GM23248 (cell line): ENCODE measurements around the gene COQ3. TPM values are rescaled to one million over a fixed set of nuclear protein-coding genes. Genes with fewer than 3 reads are reported as not detected.
"Not testable (repeated sequence)": the region's sequence is repeated elsewhere in the genome, so short reads cannot be mapped to it uniquely, and the experiment has no call there.

Experiments
- DNase-seq: peaks from one replicate; pipeline ENCODE4 v3.0.0-alpha.2; 2015
- H2AFZ ChIP-seq: fragments of 200-600 bp; sonication (generic); 2 replicates; pipeline ENCODE4 v1.6.1; 2016; ENCODE audit warnings: antibody characterized with exemption
- H3F3A ChIP-seq: fragments of 200-600 bp; sonication (generic); 2 replicates; pipeline ENCODE4 v1.6.1; 2016; ENCODE audit warnings: mild to moderate bottlenecking, antibody characterized with exemption, mixed run types; ENCODE audit not compliant: insufficient read depth
- H3K27ac ChIP-seq: fragments of 200-600 bp; sonication (generic); 2 replicates; pipeline ENCODE4 v1.5.1; 2016; ENCODE audit warnings: mild to moderate bottlenecking
- H3K27me3 ChIP-seq: fragments of 200-600 bp; sonication (generic); replicated peaks from 2 replicates; pipeline ENCODE4 v1.6.1; 2016; ENCODE audit warnings: mild to moderate bottlenecking; ENCODE audit not compliant: insufficient read depth
- H3K36me3 ChIP-seq: fragments of 200-600 bp; sonication (generic); 2 replicates; pipeline ENCODE4 v1.6.1; 2016; ENCODE audit warnings: low read depth, mild to moderate bottlenecking
- H3K4me1 ChIP-seq: fragments of 200-600 bp; sonication (generic); 2 replicates; pipeline ENCODE4 v1.6.1; 2016; ENCODE audit warnings: mild to moderate bottlenecking; ENCODE audit not compliant: insufficient read depth
- H3K4me2 ChIP-seq: fragments of 200-600 bp; sonication (generic); one replicate; pipeline ENCODE4 v1.6.1; 2016; ENCODE audit warnings: mild to moderate bottlenecking; ENCODE audit not compliant: unreplicated experiment
- H3K4me3 ChIP-seq: fragments of 200-600 bp; sonication (generic); 2 replicates; pipeline ENCODE4 v1.5.1; 2016; ENCODE audit warnings: mild to moderate bottlenecking
- H3K79me2 ChIP-seq: fragments of 200-600 bp; sonication (generic); 2 replicates; pipeline ENCODE4 v1.6.1; 2016; ENCODE audit warnings: mild to moderate bottlenecking; ENCODE audit not compliant: insufficient read depth
- H3K9ac ChIP-seq: fragments of 200-600 bp; sonication (generic); 2 replicates; pipeline ENCODE4 v1.6.1; 2016; ENCODE audit warnings: mild to moderate bottlenecking
- H3K9me2 ChIP-seq: fragments of 200-600 bp; sonication (generic); 2 replicates; pipeline ENCODE4 v1.6.1; 2016; ENCODE audit warnings: mixed run types, mild to moderate bottlenecking, moderate library complexity; ENCODE audit not compliant: insufficient read depth
- H3K9me3 ChIP-seq: fragments of 200-600 bp; sonication (generic); one replicate; pipeline ENCODE4 v1.6.1; 2017; ENCODE audit warnings: low read depth
- H4K20me1 ChIP-seq: fragments of 200-600 bp; sonication (generic); 2 replicates; pipeline ENCODE4 v1.6.0; 2016; ENCODE audit not compliant: insufficient read depth
- EZH2 ChIP-seq: fragments of 200-600 bp; sonication (generic); IDR thresholded peaks from 2 replicates; pipeline ENCODE4 v1.6.1; 2018; ENCODE audit warnings: antibody characterized with exemption, mild to moderate bottlenecking; ENCODE audit not compliant: insufficient read depth, poor library complexity, severe bottlenecking
- EZH2phosphoT487 ChIP-seq: fragments of 200-600 bp; sonication (generic); IDR thresholded peaks from 2 replicates; pipeline ENCODE4 v1.6.1; 2018; ENCODE audit warnings: antibody characterized with exemption, moderate library complexity, mild to moderate bottlenecking, low read depth; ENCODE audit not compliant: insufficient read depth
- WGBS, 2 experiments: methylation state at CpG; one replicate each; pipeline ENCODE4 v1.1.6; 2015 to 2017; ENCODE audit warnings: low lambda C conversion rate in 2 of 2, low coverage in 1 of 2; ENCODE audit errors: missing lambda C conversion rate in 2 of 2; 5-methylcytosine and 5-hydroxymethylcytosine counted together
- in situ Hi-C: fragments of 300-500 bp; cut with MboI; formaldehyde crosslinking; loops from 2 replicates; pipeline ENCODE4 v1.15.0; 2020
- polyA plus RNA-seq: library from polyadenylated mRNA; unstranded; fragments of >200 nt; fragmentation: Nextera tagmentation; extraction: Ambion mirVana; gene quantifications from 2 replicates; pipeline ENCODE4 v1.2.1, GENCODE V29; 2016
- total RNA-seq: library from RNA; depleted of rRNA; stranded (reverse); fragments of >200 nt; shearing (Covaris generic); gene quantifications from 2 replicates; pipeline ENCODE4 v1.2.3, GENCODE V29; 2014

COQ3 gene
- total and polyA plus RNA-seq, 2 experiments from 2014 or later: 3.5 to 8.8 TPM

- H3K36me3 ChIP-seq: no peaks in the 10 kb centered on the region
- 86 to 88% methylated on average over 4 of the region's 4 CpGs for WGBS, 2 experiments
- H3K4me3 ChIP-seq: no peak overlapping the region
- in situ Hi-C loops: no loop called here
- H3K9ac ChIP-seq: no peak overlapping the region
- H3K27ac ChIP-seq: no peak overlapping the region
- H3K9me2 ChIP-seq: no peaks in the 10 kb centered on the region
- no peaks in the 10 kb centered on the region for H3K79me2 ChIP-seq
- no peak for DNase-seq
- no peaks in the 10 kb centered on the region for H3K9me3 ChIP-seq
- no peak overlapping the region for H3K4me2 ChIP-seq
- peaks cover 3% of the 10 kb centered on the region; the same call in 1 of the 2 replicates for H3K27me3 ChIP-seq
- TF ChIP-seq EZH2phosphoT487 (no peak), EZH2 (no peak)
- H2AFZ ChIP-seq: no peak overlapping the region
- H4K20me1 ChIP-seq: no peaks in the 10 kb centered on the region
- H3K4me1 ChIP-seq: peaks cover 5% of the 10 kb centered on the region; the same call in 1 of the 2 replicates
- H3F3A ChIP-seq: no peaks in the 10 kb centered on the region
Measured at GRCh38 chr6:99345164-99345563, 48.8 kb downstream of the COQ3 start.

- no peaks in the 10 kb centered on the region for H3K9me3 ChIP-seq
- no peak overlapping the region for H3K27ac ChIP-seq
- no peak overlapping the region for H3K4me3 ChIP-seq
- H3K4me2 ChIP-seq: no peak overlapping the region
- H3K9me2 ChIP-seq: no peaks in the 10 kb centered on the region
- no peak for TF ChIP-seq EZH2phosphoT487
- no peak for TF ChIP-seq EZH2
- no peaks in the 10 kb centered on the region for H3K79me2 ChIP-seq
- no peak overlapping the region for H3K9ac ChIP-seq
- DNase-seq: peak; percentile 29
- H2AFZ ChIP-seq: no peak overlapping the region
- H3K4me1 ChIP-seq: peaks cover 5% of the 10 kb centered on the region; the same call in 1 of the 2 replicates
- H4K20me1 ChIP-seq: no peaks in the 10 kb centered on the region
- 77 to 79% methylated on average over 3 of the region's 3 CpGs for WGBS, 2 experiments
- in situ Hi-C loops: no loop called here
- H3F3A ChIP-seq: no peaks in the 10 kb centered on the region
- H3K36me3 ChIP-seq: no peaks in the 10 kb centered on the region
- no peaks in the 10 kb centered on the region for H3K27me3 ChIP-seq
Measured at GRCh38 chr6:99344289-99344688, 49.7 kb downstream of the COQ3 start.

GRCh38 chr6:99341862-99342455 lies 52.0 kb downstream of the COQ3 start:
- H3K9me2 ChIP-seq: no peaks in the 10 kb centered on the region
- WGBS, 2 experiments: 80 to 85% methylated on average over 5 of the region's 5 CpGs
- peaks cover 5% of the 10 kb centered on the region; the same call in 1 of the 2 replicates for H3K4me1 ChIP-seq

GRCh38 chr6:99338188-99338587 lies 55.8 kb downstream of the COQ3 start:
- Histone ChIP-seq H3K9ac (no peak overlapping the region), H3K4me3 (no peak overlapping the region), H3K4me2 (no peak overlapping the region), H3K36me3 (no peaks in the 10 kb centered on the region), H4K20me1 (no peaks in the 10 kb centered on the region), H3K4me1 (no peaks in the 10 kb centered on the region), H3F3A (no peaks in the 10 kb centered on the region), H2AFZ (no peak overlapping the region), H3K9me2 (no peaks in the 10 kb centered on the region), H3K27me3 (no peaks in the 10 kb centered on the region), H3K9me3 (no peaks in the 10 kb centered on the region), H3K27ac (no peak overlapping the region), H3K79me2 (no peaks in the 10 kb centered on the region)
- in situ Hi-C loops: no loop called here
- 24% methylated on average over 2 of the region's 2 CpGs for WGBS, 2 experiments
- TF ChIP-seq EZH2phosphoT487 (no peak), EZH2 (no peak)
- no peak for DNase-seq

More at GRCh38 chr6:99341862-99342455, 52.0 kb downstream of the COQ3 start:
- H3K27ac ChIP-seq: no peak overlapping the region
- H3K4me3 ChIP-seq: no peak overlapping the region
- no peak for DNase-seq
- H3K27me3 ChIP-seq: no peaks in the 10 kb centered on the region
- in situ Hi-C loops: no loop called here
- H2AFZ ChIP-seq: no peak overlapping the region; the same call in 1 of the 2 replicates
- TF ChIP-seq EZH2phosphoT487 (no peak), EZH2 (no peak)
- no peaks in the 10 kb centered on the region for H4K20me1 ChIP-seq
- no peaks in the 10 kb centered on the region for H3F3A ChIP-seq
- H3K79me2 ChIP-seq: no peaks in the 10 kb centered on the region
- no peaks in the 10 kb centered on the region for H3K9me3 ChIP-seq
- H3K36me3 ChIP-seq: no peaks in the 10 kb centered on the region
- no peak overlapping the region for H3K4me2 ChIP-seq
- H3K9ac ChIP-seq: no peak overlapping the region

- H3K79me2 ChIP-seq, H3K27ac ChIP-seq, H2AFZ ChIP-seq, H3K4me2 ChIP-seq, H3K36me3 ChIP-seq, H3K9ac ChIP-seq, in situ Hi-C loops, H3K27me3 ChIP-seq, H4K20me1 ChIP-seq, H3K4me1 ChIP-seq, H3F3A ChIP-seq, DNase-seq, H3K9me2 ChIP-seq, H3K9me3 ChIP-seq, H3K4me3 ChIP-seq: not testable (repeated sequence)
- WGBS, 2 experiments: 67 to 73% methylated on average over 6 of the region's 6 CpGs
Measured at GRCh38 chr6:99335298-99335697, 58.7 kb downstream of the COQ3 start.
